DND-41 (cell line): ENCODE measurements around the gene RICTOR.
A peak's percentile ranks its signal among the peaks of the same experiment; 100 is the strongest.

Experiments
- ATAC-seq: fragments of 200-7000 bp; cut with Tn5 transposase; 3 replicates; pipeline ENCODE4 v1.9.1; 2021; ENCODE audit warnings: low read depth; ENCODE audit not compliant: insufficient read depth
- DNase-seq: peaks from one replicate; pipeline ENCODE4 v3.0.0-alpha.2; 2020
- H2AFZ ChIP-seq: 2 replicates; pipeline ENCODE4 v1.6.0; 2012; ENCODE audit warnings: low read depth, low read length
- H3K27ac ChIP-seq: 2 replicates; pipeline ENCODE4 v1.5.1; 2012; ENCODE audit warnings: low read length, inconsistent platforms
- H3K27me3 ChIP-seq: fragments of 200-600 bp; sonication (generic); 2 replicates; pipeline ENCODE4 v1.6.0; 2012; ENCODE audit warnings: low read length, mild to moderate bottlenecking, inconsistent platforms; ENCODE audit not compliant: insufficient read depth, poor library complexity
- H3K36me3 ChIP-seq: 2 replicates; pipeline ENCODE4 v1.5.1; 2012; ENCODE audit warnings: low read length, inconsistent platforms; ENCODE audit not compliant: insufficient read depth
- H3K4me1 ChIP-seq: 2 replicates; pipeline ENCODE4 v1.5.1; 2012; ENCODE audit warnings: mild to moderate bottlenecking, low read length; ENCODE audit not compliant: insufficient read depth
- H3K4me2 ChIP-seq: 2 replicates; pipeline ENCODE4 v1.6.0; 2012; ENCODE audit warnings: mild to moderate bottlenecking, moderate library complexity, low read length, inconsistent platforms; ENCODE audit not compliant: insufficient read depth
- H3K4me3 ChIP-seq, 2 experiments: fragments of 200-600 bp in 1 of 2; shearing (Covaris generic) in 1 of 2; 2 replicates each; pipeline ENCODE4 v1.5.1; 2012 to 2016; ENCODE audit warnings: inconsistent platforms in 2 of 2, low read length in 2 of 2, mild to moderate bottlenecking in 2 of 2, low read depth in 1 of 2, moderate library complexity in 1 of 2
- H3K79me2 ChIP-seq: 2 replicates; pipeline ENCODE4 v1.6.0; 2012; ENCODE audit warnings: low read length, inconsistent platforms; ENCODE audit not compliant: insufficient read depth
- H3K9ac ChIP-seq: 2 replicates; pipeline ENCODE4 v1.6.0; 2012; ENCODE audit warnings: low read depth, mild to moderate bottlenecking, inconsistent platforms, low read length, moderate library complexity
- H3K9me3 ChIP-seq: 2 replicates; pipeline ENCODE4 v1.5.1; 2012; ENCODE audit warnings: low read length, moderate library complexity, mild to moderate bottlenecking, inconsistent platforms; ENCODE audit not compliant: insufficient read depth, severe bottlenecking
- H4K20me1 ChIP-seq: 2 replicates; pipeline ENCODE4 v1.6.0; 2012; ENCODE audit warnings: low read length; ENCODE audit not compliant: insufficient read depth
- CTCF ChIP-seq: IDR thresholded peaks from 2 replicates; pipeline ENCODE4 v1.5.1; 2012; ENCODE audit warnings: borderline replicate concordance, low read length, moderate library complexity, mild to moderate bottlenecking; ENCODE audit not compliant: poor library complexity, severe bottlenecking; ENCODE audit errors: extremely low read depth
- EZH2 ChIP-seq: IDR thresholded peaks from 3 replicates; pipeline ENCODE4 v1.6.1; 2012; ENCODE audit warnings: borderline replicate concordance, low read depth, mild to moderate bottlenecking, moderate library complexity, low read length, inconsistent platforms; ENCODE audit not compliant: severe bottlenecking

The RICTOR gene

GRCh38 chr5:38979535-38979934 lies 94.7 kb downstream of the RICTOR start:
- Histone ChIP-seq H3K9ac (no peak overlapping the region), H3K9me3 (no peaks in the 10 kb centered on the region), H4K20me1 (no peaks in the 10 kb centered on the region), H3K4me1 (no peaks in the 10 kb centered on the region), H3K27me3 (no peaks in the 10 kb centered on the region), H3K27ac (no peak overlapping the region), H3K79me2 (peaks cover 6% of the 10 kb centered on the region; the same call in 1 of the 2 replicates), H3K36me3 (peaks cover 41% of the 10 kb centered on the region; the same call in 1 of the 2 replicates), H2AFZ (no peak overlapping the region), H3K4me2 (no peak overlapping the region), H3K4me3 (no peak overlapping the region)
- DNase-seq (no peak), ATAC-seq (no peak)
- TF ChIP-seq CTCF (no peak), EZH2 (no peak)

- no peak for TF ChIP-seq EZH2
- no peak for TF ChIP-seq CTCF
Observed at GRCh38 chr5:38978036-38978435, 96.2 kb downstream of the RICTOR start.

GRCh38 chr5:38968665-38969064 lies 105.5 kb downstream of the RICTOR start:
- TF ChIP-seq CTCF = no peak
- no peak for TF ChIP-seq EZH2
- Histone ChIP-seq H3K9ac (no peak overlapping the region), H3K4me2 (no peak overlapping the region), H3K27me3 (no peaks in the 10 kb centered on the region), H3K36me3 (peaks cover 73% of the 10 kb centered on the region), H3K27ac (no peak overlapping the region), H2AFZ (no peak overlapping the region), H3K79me2 (no peaks in the 10 kb centered on the region), H3K4me1 (no peaks in the 10 kb centered on the region), H4K20me1 (no peaks in the 10 kb centered on the region), H3K4me3 (no peak overlapping the region), H3K9me3 (no peaks in the 10 kb centered on the region)
- ATAC-seq = 0 out of 3 replicates have a peak, but pooled peaks have one; percentile 29
- DNase-seq = no peak

More at GRCh38 chr5:38978036-38978435, 96.2 kb downstream of the RICTOR start:
- Histone ChIP-seq H3K79me2 (0 out of 2 replicates have a peak, but pooled peaks cover 2% of the 10 kb centered on the region), H3K4me2 (no peak overlapping the region), H3K9ac (no peak overlapping the region), H2AFZ (no peak overlapping the region), H3K27me3 (no peaks in the 10 kb centered on the region), H3K27ac (no peak overlapping the region), H3K4me3 (no peak overlapping the region), H4K20me1 (no peaks in the 10 kb centered on the region), H3K36me3 (peaks cover 52% of the 10 kb centered on the region), H3K4me1 (no peaks in the 10 kb centered on the region), H3K9me3 (no peaks in the 10 kb centered on the region)
- no peak for DNase-seq
- ATAC-seq = no peak

- TF ChIP-seq EZH2 = no peak
- TF ChIP-seq CTCF = no peak
- DNase-seq (no peak), ATAC-seq (no peak)
- no peak overlapping the region for H2AFZ ChIP-seq
- H3K27ac ChIP-seq = no peak overlapping the region
- peaks cover 95% of the 10 kb centered on the region for H3K36me3 ChIP-seq
- no peaks in the 10 kb centered on the region for H3K9me3 ChIP-seq
- no peak overlapping the region for H3K9ac ChIP-seq
- no peaks in the 10 kb centered on the region for H3K27me3 ChIP-seq
- no peaks in the 10 kb centered on the region for H3K79me2 ChIP-seq
- no peak overlapping the region for H3K4me3 ChIP-seq
- no peaks in the 10 kb centered on the region for H3K4me1 ChIP-seq
- no peak overlapping the region for H3K4me2 ChIP-seq
- H4K20me1 ChIP-seq = no peaks in the 10 kb centered on the region
Observed at GRCh38 chr5:38961691-38962090, 112.5 kb downstream of the RICTOR start.
